GM21526 (cell line): ENCODE results near the gene TGFB1.
"Not testable (repeated sequence)": the region's sequence is repeated elsewhere in the genome, so short reads cannot be mapped to it uniquely, and the experiment has no call there.

Experiments used
- ATAC-seq: cut with Tn5 transposase; IDR thresholded peaks from one replicate; pipeline ENCODE4 v1.9.1; 2021; ENCODE audit warnings: moderate library complexity; ENCODE audit not compliant: unreplicated experiment, low FRiP score

Gene TGFB1

DNA sequence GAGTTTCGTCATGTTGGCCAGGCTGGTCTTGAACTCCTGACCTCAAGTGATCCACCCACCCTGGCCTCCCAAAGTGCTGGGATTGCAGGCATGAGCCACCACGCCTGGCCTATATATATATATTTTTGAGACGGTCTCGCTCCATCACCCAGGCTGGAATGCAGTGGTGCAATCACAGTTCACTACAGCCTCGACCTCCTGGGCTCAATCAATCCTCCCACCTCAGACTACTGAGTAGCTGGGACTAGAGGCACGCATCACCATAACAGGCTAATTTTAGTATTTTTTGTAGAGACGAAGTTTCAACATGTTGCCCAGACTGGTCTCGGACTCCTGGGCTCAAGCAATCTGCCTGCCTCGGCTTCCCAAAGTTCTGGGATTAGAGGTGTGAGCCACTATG is 6.8 kb downstream of the TGFB1 start:
- not testable (repeated sequence) for ATAC-seq

DNA sequence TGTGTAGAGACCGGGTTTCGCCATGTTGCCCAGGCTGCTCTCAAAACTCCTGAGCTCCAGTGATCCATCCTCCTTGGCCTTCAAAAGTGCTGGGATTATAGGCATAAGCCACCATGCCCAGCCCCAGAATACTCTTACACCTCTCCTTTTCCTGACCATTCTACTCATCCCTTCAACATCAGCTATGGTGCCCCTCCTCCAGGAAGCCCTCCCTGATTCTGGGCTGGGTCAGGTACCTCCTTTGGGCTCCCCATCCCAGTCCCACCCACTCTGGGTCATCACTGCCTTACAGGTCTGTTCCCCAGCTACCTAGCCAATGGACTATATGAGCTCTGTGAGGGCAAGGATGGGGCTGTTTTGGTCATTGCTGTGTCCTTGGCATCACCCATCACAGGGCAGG is 9.6 kb downstream of the TGFB1 start:
- no peak for ATAC-seq

DNA sequence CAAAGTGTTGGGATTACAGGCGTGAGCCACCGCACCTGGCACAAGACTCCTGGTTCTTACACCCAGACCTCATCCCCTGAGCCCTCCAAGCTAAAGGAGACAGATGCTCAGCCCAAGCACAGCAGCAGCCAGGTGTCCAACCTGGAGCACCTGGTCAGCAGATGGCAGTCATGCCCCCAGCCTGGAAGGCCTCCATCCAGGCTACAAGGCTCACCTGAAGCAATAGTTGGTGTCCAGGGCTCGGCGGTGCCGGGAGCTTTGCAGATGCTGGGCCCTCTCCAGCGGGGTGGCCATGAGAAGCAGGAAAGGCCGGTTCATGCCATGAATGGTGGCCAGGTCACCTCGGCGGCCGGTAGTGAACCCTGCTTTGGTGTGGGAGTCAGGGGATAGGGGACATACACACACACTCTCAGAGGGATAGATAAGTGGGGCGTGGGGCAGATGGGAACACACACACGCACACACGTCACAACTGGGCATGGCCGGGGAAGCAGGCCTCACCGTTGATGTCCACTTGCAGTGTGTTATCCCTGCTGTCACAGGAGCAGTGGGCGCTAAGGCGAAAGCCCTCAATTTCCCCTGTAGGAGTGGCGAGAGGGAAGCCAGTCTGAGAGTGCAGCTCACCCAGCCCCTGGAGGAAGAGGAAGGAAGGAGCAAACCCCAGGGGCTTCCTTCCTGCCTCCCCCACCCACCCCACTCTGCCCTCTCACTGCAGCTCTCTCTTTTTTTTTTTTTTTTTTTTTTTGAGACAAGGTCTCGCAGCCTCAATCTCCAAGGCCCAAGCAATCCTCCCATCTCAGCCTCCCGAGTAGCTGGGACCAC is 11.8 kb downstream of the TGFB1 start:
- no peak for ATAC-seq

DNA sequence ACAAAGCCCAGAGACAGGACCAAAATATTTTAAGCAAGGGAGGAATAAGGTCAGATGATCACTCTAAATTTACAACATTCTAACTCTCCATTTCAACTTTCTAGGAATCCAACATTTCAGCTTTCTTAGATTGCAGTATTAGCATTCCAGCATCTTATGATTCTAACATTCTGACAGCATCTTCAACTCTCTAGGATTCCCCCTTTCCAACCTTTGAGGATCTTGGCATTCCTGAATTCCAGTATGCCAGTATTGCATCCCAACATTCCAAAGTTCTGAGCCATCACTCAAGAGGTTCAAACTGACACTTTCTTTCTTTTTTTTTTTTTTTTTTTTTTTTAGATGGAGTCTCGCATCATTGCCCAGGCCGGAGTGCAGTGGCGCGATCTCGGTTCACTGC is 13.8 kb downstream of the TGFB1 start:
- no peak for ATAC-seq

DNA sequence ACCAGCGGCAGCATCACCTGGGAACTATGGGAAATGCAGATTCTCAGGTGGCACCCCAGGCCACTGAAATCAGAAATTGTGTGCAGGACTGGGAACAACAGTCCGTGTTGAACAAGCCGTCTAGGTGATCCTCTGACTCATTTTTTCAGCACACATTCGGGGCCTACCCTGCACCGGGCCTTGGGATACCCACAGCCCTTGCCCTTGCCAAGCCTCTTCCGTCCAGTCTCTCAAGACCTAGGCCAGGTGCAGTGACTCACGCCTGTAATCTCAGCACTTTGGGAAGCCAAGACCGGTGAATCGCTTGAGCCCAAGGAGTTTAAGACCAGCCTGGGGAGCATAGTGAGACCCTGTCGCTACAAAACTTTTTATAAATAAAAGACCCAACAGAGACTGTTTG is 18.3 kb downstream of the TGFB1 start:
- ATAC-seq: no peak

DNA sequence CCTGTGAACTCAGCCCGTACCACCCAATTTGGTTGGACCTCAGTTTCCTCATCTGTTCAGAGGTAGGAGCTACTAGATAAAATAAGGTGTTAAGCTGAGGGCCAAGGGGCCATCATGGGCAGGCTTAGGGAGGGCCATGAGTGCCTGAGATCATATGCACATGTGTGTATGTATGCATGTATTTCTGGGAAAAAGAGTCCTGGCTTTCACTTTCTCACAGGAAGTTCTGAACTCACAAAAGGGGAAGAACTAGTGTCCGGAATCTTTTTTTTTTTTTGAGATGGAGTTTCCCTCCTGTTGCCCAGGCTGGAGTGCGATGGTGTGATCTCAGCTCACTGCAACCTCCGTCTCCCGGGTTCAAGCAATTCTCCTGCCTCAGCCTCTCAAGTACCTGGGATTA is 18.9 kb downstream of the TGFB1 start:
- no peak for ATAC-seq

DNA sequence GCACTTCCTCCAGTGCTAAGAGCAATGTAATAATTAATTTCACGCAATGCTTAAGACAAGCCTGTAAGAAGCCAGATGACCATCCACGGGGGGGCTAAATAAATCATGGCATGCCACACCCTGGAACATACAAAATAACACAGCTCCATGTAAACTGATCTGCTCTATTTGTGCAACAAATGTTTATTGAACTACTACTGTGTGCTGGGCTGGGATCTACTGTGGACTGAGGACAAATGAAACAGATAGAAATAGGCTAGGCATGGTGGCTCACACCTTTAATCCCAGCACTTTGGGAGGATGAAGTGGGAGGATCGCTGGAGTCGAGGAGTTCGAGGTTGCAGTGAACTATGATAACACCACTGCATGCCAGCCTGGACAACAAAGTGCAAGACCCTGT is 21.3 kb downstream of the TGFB1 start:
- ATAC-seq: no peak

DNA sequence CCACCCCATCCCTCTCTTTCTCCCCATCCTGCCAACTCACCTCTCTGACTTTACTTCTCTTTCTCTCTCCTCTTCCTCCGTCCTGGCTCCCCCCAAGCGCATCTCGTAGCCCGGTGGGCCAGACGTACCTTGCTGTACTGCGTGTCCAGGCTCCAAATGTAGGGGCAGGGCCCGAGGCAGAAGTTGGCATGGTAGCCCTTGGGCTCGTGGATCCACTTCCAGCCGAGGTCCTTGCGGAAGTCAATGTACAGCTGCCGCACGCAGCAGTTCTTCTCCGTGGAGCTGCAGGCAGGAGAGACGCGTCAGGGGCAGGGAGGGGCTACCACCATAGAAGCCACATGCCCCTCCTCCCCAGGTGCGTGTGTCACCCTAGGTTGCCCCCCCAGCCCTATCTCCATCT is 21.7 kb downstream of the TGFB1 start:
- no peak for ATAC-seq

DNA sequence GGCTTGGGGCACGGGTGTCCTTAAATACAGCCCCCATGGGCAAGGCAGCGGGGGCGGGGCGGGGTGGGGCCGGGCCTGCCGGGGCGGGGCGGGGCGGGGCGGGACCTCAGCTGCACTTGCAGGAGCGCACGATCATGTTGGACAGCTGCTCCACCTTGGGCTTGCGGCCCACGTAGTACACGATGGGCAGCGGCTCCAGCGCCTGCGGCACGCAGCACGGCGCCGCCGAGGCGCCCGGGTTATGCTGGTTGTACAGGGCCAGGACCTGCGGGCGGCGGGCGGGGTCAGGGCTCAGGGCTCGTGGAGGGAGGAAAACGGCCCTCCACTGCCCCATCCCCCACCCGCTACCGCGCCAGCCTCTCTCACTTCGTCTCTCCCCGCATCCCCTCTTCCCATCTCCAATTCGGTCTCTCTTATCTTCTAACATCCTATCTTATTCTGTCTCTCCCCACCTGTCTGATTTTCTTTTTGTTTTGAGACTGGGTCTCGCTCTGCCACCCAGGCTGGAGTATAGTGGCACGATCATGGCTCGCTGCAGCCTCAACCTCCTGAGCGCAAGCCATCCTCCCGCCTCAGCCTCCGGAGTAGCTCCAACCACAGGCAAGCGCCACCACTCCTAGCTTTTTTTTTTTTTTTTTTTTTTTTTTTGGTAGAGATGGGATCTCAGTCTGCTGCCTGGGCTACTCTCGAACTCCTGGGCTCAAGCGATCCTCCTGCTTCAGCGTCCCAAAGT is 22.6 kb downstream of the TGFB1 start:
- no peak for ATAC-seq

DNA sequence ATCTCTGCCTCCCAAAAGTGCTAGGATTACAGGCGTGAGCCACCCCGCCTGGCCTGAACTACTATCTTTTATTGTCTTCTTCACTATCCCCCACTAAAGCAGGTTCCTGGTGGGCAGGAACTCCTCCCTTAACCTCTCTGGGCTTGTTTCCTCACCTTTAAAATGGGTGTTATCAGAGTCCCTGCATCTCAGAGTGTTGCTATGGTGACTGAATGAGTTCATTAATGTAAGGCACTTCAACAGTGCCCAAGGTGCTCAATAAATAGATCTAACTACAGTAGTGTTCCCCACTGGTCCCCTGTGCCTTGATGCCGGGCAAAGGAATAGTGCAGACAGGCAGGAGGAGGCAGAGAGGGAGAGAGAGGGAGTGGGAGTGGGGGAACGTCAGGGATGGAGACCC is 23.2 kb downstream of the TGFB1 start:
- ATAC-seq: no peak

DNA sequence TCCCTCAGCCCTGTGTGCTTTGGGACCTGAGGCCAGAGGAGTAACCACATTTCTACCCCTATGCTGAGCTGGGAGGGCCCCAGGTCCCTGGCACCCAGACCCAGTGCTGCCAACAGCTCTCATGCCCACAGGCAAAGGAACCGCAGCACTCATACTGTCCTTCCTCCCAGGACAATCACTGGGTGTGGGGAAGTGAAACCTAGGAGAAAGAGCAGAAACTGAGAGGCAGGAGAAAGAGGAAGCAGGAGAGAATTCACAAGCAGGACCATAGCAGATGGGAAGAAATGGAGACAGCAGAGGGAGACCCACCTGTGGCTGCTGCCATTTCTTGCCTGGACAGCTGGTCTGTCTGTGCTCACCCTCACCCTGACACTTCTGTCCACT is 24.9 kb downstream of the TGFB1 start:
- no peak for ATAC-seq

DNA sequence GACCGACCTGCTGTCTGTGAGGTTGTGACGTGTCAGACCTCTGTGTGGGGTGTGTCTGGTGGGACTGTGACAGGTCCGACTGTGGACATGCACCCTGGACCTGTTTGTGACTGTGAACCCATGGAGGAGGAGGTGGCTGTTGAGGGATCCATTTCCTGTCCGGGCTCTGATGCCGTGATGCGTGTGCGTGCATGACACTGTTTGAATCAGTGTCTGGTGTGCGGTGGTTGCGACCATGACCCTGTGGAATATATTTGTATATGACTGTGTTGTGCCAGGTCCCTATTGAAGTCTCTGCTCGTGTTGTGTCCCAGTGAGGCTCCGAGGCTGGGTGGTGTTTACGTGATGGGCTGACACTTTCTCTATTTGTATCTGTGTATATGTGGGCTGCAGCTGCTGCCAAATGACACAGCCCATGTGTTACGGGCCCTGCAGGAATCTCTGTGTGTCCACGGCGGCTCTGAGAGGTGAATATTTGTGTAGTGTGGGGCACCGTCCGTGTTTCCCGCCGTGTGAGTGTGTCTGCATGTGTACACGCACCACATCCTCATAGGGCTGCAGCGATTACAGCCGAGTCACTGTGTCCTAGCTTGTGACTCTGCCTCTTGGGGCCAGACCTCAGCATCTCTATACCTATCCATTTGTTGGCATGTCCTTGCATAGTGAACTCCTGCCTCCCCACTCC is 25.4 kb downstream of the TGFB1 start:
- ATAC-seq: no peak

DNA sequence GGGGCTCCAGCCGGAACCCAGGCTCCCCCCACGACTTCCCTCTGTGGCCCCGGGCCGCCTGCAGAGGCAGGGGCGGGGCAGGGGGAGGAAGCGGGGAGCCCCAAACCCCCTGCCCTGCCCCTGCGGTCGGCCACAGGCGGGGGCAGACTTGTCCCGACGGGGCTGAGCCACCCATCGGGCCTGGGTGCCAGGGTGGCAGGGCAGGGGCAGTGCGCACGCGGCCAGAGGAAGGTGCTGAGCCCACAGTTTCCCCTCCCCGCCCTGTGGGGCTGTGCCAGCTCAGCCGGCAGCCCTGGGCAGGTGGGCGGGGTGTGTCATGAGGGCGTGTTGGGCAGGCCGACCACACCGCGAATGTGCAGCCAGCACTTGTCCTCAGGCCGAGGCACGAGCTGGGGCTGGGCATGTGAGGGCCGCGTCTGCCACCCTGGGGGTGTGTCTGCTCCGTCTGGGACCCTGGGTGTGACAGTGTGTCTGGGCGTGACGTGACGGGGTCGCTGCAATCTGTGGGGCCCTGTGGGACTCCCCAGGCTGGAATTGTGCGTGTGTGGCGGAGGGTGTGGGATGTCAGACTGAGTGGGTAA is 26.1 kb downstream of the TGFB1 start:
- no peak for ATAC-seq

DNA sequence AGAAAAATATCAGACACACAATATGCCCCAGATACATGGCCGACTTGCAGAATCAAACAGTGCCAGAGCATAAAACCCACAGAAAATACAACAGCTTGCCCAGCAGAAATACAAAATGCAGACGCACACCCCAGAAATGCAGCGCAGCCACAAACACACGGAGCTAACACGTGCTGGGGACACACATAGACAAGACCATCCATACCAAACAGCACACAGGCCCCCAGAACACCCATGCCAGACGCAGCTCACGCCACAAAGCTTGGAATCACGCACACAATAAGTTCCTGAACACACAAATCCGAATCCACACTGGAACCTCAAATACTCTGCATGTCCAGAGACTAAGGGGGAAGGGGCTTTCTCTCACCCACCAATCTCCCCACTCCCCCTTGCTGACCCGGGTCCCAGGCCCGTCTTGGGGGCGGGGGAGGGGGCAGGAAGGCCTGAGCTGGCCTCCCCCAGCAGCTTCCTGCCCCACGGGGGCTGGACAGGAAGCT is 26.6 kb downstream of the TGFB1 start:
- ATAC-seq: no peak

DNA sequence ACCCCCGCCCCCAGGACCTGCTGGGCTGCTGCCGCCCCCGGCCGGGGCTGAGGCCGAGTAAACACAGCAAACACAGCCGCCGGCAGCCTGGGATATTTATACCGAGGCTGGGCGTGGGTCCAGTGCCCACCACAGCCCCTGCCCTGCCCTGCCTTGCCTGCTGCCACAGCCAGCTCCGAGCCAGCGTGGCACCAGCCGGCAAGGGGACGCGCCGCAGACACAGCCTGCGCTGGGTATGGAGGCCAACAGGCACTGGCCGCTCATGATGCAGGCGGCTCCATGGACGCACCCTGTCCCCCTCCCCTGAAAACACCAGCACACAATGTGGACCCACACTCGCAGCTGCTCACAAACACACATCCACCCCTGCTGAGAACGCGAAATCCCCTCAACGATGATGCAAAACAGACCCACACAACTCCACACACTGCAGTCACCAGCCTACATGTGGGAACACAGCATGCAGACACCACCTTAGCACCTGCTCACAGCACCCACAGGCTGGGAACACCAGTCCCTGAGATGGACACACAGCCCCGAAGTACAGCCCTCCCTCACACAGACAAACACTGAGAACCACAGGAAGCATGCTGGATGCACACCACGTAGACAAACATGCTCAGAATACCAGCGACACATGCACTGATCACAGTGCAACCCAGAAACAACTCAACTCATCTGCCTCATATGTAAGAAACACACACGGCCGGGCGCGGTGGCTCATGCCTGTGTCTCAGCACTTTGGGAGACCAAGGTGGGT is 27.6 kb downstream of the TGFB1 start:
- ATAC-seq: no peak

DNA sequence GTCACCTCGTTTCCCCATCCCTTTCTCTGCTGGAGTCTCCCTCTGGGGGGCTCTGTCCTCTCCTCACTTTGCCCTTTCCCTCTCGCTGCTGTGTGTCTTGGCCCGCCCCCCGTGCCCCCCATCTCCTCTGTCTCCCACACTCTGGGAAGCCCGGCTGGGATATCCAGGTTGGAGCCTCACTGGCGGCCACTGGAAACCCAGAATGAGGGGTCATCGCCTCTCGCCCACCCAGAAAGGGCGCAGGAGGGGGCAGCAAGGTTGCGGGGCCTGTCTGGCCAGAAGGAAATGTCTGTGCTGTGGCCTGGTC is 28.1 kb downstream of the TGFB1 start:
- no peak for ATAC-seq

DNA sequence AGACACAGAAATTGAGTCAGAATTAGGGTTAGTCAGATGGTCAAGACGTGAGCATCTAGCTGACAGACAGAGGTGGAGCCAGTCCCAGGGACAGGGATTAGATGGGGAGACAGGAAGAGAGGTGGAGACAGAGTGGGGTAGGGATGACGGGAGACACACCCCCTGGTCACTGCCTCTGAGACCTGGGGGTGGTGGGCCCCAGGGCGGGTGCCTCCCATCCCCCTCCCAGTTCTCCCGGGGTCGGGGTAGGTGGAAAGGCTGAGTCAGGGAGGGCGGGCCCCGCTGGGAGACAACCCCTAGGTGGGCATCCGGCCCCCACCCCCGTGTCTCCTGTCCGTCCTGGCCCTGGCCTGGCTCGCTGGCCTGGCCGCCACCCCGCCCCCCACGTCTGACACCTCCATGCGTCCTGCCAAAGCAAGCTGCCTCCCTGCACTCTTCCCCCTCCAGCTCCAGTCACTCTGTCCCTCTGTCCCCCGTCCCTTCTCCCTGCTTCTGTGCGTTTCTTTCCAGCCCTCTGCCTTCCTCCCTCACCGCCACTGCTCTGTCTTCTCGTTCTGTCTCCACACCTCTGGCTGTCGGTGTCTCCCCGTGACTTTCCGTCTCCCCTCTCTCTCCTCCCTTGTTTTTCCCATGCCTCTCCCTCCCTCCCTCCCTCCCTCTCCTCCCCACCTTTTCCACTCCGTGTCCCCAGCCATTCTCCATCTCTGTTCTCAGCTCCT is 28.6 kb downstream of the TGFB1 start:
- ATAC-seq: no peak

DNA sequence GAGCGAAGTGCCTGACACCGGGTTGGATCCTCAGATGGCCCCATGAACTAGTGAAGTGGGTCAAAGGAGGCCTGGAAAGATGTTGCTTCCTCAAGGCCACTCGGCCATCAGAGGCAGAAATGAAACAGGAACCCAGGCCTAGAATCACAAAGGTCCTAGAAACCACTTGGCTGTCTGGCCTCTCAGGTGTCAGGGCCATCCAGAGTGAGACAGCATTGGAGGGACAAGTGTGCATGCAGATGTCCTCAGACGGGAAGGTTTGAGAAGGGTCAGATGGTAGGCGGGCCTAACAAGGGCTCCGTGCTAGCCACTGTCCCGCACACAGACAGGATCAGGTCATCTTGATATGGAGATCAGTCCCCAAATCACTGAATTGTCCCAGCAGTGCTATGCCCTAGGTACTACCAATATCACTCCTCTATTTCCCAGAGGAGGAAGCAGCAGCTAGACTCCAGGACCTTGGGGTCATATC is 29.5 kb downstream of the TGFB1 start:
- ATAC-seq: no peak

DNA sequence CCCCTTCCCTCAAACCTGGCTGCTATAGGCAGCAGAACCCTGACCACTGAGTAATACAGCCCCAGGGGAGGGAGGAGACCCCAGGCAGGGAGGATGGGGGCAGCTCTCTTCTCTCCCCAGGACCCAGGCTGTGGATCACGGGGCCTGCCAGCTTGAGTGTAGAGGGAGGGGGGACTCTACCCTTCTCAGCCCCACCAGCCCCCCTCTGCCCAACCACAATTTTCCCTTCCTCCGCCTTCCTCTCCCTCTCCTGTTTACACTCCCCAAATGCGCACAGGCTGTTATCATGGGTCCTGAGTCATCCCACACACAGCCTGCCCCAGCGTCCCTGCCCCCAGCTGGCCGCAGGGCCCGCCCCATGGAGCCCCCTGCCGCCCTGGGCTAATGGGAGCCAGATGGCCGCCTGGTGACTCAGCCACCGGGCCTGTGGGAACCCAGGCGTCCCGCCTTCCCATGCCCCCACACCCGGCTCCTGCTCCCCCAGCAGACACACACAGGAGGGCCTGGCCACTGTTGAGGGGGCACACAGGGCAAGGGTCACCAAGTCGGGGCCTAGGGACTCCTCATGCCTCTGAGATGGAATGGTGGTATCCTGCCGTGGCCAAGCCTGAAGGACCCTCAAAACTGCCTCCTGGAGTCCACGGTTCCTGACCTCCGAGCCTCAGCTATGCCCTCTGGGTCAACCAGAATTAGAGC is 30.1 kb downstream of the TGFB1 start:
- ATAC-seq: no peak
